Measurements from ENCODE around the gene FILIP1L. TPM values are rescaled to one million over a fixed set of nuclear protein-coding genes. Genes with fewer than 3 reads are reported as not detected.

FILIP1L gene
- total RNA-seq, 1 experiment from 2014 or later = 0.07 TPM

- no peak overlapping the region for H3K27ac Mint-ChIP-seq
- no peak overlapping the region for H4K5ac ChIP-seq (ENCODE audit: insufficient read length, low read depth, low read length)
- H3K4me2 ChIP-seq (ENCODE audit: insufficient read depth, insufficient read length, low read length) = no peak overlapping the region
These were observed 82.1 kb downstream of the FILIP1L start for GRCh38 chr3:100032243-100032642.

More at GRCh38 chr3:100032243-100032642, 82.1 kb downstream of the FILIP1L start:
- Histone ChIP-seq H3K14ac (ENCODE audit: insufficient read depth, low read length) (no peak overlapping the region), H2BK15ac (ENCODE audit: low read depth, low read length) (no peak overlapping the region), H3K4me1 (ENCODE audit: insufficient read depth, low read length) (no peaks in the 10 kb centered on the region), H3K9me3 (ENCODE audit: control insufficient read depth, low read depth, low read length) (no peaks in the 10 kb centered on the region), H2BK20ac (ENCODE audit: low read depth, low read length, poor library complexity, severe bottlenecking) (no peak overlapping the region), H3K18ac (ENCODE audit: insufficient read length, low read depth, low read length) (no peak overlapping the region), H3K9ac (ENCODE audit: extremely low read depth, insufficient read length, low read length) (no peak overlapping the region), H4K8ac (replicated peaks; ENCODE audit: insufficient read length, low read depth, low read length) (no peak overlapping the region), H2BK12ac (ENCODE audit: insufficient read length, low read depth, low read length) (no peak overlapping the region), H3T11ph (ENCODE audit: low read length) (no peak overlapping the region), H4K91ac (ENCODE audit: insufficient read length, low read depth, low read length) (no peak overlapping the region), H3K27me3 (ENCODE audit: insufficient read depth, low read length) (no peaks in the 10 kb centered on the region), H3K4ac (ENCODE audit: low read depth, low read length) (no peak overlapping the region), H3K79me1 (ENCODE audit: insufficient read depth, low read depth, low read length, poor library complexity, severe bottlenecking) (no peaks in the 10 kb centered on the region), H2AK5ac (ENCODE audit: insufficient read length, low read length) (no peak overlapping the region), H2BK120ac (ENCODE audit: low read depth, low read length, poor library complexity, severe bottlenecking) (no peak overlapping the region), H3K27ac (ENCODE audit: insufficient read length, low read depth, low read length) (no peak overlapping the region), H4K20me1 (ENCODE audit: control insufficient read depth, insufficient read depth, insufficient read length) (no peaks in the 10 kb centered on the region), H2BK5ac (ENCODE audit: insufficient read length, low read length) (no peak overlapping the region), H3K23me2 (ENCODE audit: insufficient read length, low read depth, low read length, poor library complexity, severe bottlenecking) (no peaks in the 10 kb centered on the region), H3K79me2 (ENCODE audit: insufficient read depth, low read length) (no peaks in the 10 kb centered on the region), H3K23ac (ENCODE audit: insufficient read length, low read depth, low read length) (no peak overlapping the region), H2AFZ (ENCODE audit: low read length) (no peak overlapping the region), H3K56ac (ENCODE audit: insufficient read length, low read depth, low read length) (no peak overlapping the region)
- Mint-ChIP-seq H3K36me3 (ENCODE audit: insufficient read depth in 1 of 3, low read depth in 3 of 3) (no peaks in the 10 kb centered on the region), H3K27me3 (ENCODE audit: low read depth) (no peaks in the 10 kb centered on the region), H3K4me3 (no peak overlapping the region), H3K9me3 (no peaks in the 10 kb centered on the region), H3K4me1 (peaks cover 4 to 5% of the 10 kb centered on the region in 2 experiments; a peak in 3 of 4 replicates)
- WGBS (ENCODE audit: extremely low coverage, insufficient read length, low lambda C conversion rate) = no CpG with 5 or more reads among the region's 5 CpGs
- TF ChIP-seq, protein P1, sequence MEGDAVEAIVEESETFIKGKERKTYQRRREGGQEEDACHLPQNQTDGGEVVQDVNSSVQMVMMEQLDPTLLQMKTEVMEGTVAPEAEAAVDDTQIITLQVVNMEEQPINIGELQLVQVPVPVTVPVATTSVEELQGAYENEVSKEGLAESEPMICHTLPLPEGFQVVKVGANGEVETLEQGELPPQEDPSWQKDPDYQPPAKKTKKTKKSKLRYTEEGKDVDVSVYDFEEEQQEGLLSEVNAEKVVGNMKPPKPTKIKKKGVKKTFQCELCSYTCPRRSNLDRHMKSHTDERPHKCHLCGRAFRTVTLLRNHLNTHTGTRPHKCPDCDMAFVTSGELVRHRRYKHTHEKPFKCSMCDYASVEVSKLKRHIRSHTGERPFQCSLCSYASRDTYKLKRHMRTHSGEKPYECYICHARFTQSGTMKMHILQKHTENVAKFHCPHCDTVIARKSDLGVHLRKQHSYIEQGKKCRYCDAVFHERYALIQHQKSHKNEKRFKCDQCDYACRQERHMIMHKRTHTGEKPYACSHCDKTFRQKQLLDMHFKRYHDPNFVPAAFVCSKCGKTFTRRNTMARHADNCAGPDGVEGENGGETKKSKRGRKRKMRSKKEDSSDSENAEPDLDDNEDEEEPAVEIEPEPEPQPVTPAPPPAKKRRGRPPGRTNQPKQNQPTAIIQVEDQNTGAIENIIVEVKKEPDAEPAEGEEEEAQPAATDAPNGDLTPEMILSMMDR (conservative IDR thresholded peaks at IDR 0.05) = no peak
- DNase-seq = no peak
